GM12891 (cell line): Measurements from ENCODE around the gene CDC6.

ENCODE experiments used
- PAX5 ChIP-seq: IDR thresholded peaks from 2 replicates; pipeline ENCODE4 v1.6.1; 2011; ENCODE audit warnings: low read length, moderate library complexity, mild to moderate bottlenecking; ENCODE audit not compliant: insufficient read depth, severe bottlenecking
- POLR2A ChIP-seq: IDR thresholded peaks from 2 replicates; pipeline ENCODE4 v1.6.1; 2011; ENCODE audit warnings: low read depth, low read length, control low read depth
- POLR2AphosphoS5 ChIP-seq: IDR thresholded peaks from 2 replicates; pipeline ENCODE4 v1.6.1; 2011; ENCODE audit warnings: low read depth, low read length, control low read depth
- POU2F2 ChIP-seq: IDR thresholded peaks from 2 replicates; pipeline ENCODE4 v1.6.1; 2011; ENCODE audit warnings: low read depth, mild to moderate bottlenecking, control low read depth, low read length, moderate library complexity
- SPI1 ChIP-seq: IDR thresholded peaks from 2 replicates; pipeline ENCODE4 v1.6.1; 2011; ENCODE audit warnings: low read depth, low read length, control low read depth
- TAF1 ChIP-seq: IDR thresholded peaks from 2 replicates; pipeline ENCODE4 v1.6.1; 2011; ENCODE audit warnings: low read depth, low read length, control low read depth

- TF ChIP-seq POLR2A (no peak), POLR2AphosphoS5 (no peak), TAF1 (no peak), SPI1 (no peak), PAX5 (no peak), POU2F2 (no peak)
These were observed 3.6 kb downstream of the CDC6 start for GRCh38 chr17:40291281-40291664.
